Measurements from ENCODE around the gene EPHA4. TPM values are rescaled to one million over a fixed set of nuclear protein-coding genes. Genes with fewer than 3 reads are reported as not detected.

Gene EPHA4
- total RNA-seq, 2 donors from 2014 or later = 8.9 to 17.1 TPM

- intact Hi-C loops (cut with DNase I) = no loop called here
- Histone ChIP-seq H3K27ac (no peak overlapping the region), H3K36me3 (no peaks in the 10 kb centered on the region), H3K9ac (ENCODE audit: low read depth in 2 of 2, low read length in 2 of 2) (no peak overlapping the region), H3K9me3 (no peaks in the 10 kb centered on the region), H3K27me3 (no peaks in the 10 kb centered on the region), H3K4me3 (no peak overlapping the region), H3K4me1 (no peaks in the 10 kb centered on the region)
- no peak for TF ChIP-seq CTCF (IDR thresholded peaks at IDR 0.05)
- DNase-seq = no peak
Measured at GRCh38 chr2:221554769-221555493, 17.2 kb downstream of the EPHA4 start.

- Histone ChIP-seq H3K36me3 (no peaks in the 10 kb centered on the region), H3K4me1 (no peaks in the 10 kb centered on the region), H3K27me3 (no peaks in the 10 kb centered on the region), H3K4me3 (no peak overlapping the region), H3K9me3 (no peaks in the 10 kb centered on the region), H3K27ac (no peak overlapping the region), H3K9ac (ENCODE audit: low read depth in 2 of 2, low read length in 2 of 2) (no peak overlapping the region)
- DNase-seq = no peak
- TF ChIP-seq CTCF (IDR thresholded peaks at IDR 0.05) = no peak
- intact Hi-C loops (cut with DNase I) = no loop called here
Measured at GRCh38 chr2:221553333-221553732, 18.8 kb downstream of the EPHA4 start.

GRCh38 chr2:221552291-221552690 is 19.8 kb downstream of the EPHA4 start:
- Histone ChIP-seq H3K9me3 (no peaks in the 10 kb centered on the region), H3K9ac (ENCODE audit: low read depth in 2 of 2, low read length in 2 of 2) (no peak overlapping the region), H3K4me3 (no peak overlapping the region), H3K4me1 (no peaks in the 10 kb centered on the region), H3K27ac (no peak overlapping the region), H3K27me3 (no peaks in the 10 kb centered on the region), H3K36me3 (no peaks in the 10 kb centered on the region)
- DNase-seq = no peak
- TF ChIP-seq CTCF (IDR thresholded peaks at IDR 0.05) = no peak
- intact Hi-C loops (cut with DNase I) = no loop called here

- Histone ChIP-seq H3K9me3 (no peaks in the 10 kb centered on the region), H3K4me3 (no peak overlapping the region), H3K36me3 (no peaks in the 10 kb centered on the region), H3K27me3 (no peaks in the 10 kb centered on the region), H3K9ac (ENCODE audit: low read depth in 2 of 2, low read length in 2 of 2) (no peak overlapping the region), H3K4me1 (no peaks in the 10 kb centered on the region), H3K27ac (no peak overlapping the region)
- no peak for TF ChIP-seq CTCF (IDR thresholded peaks at IDR 0.05)
- intact Hi-C loops (cut with DNase I) = no loop called here
- no peak for DNase-seq
Measured at GRCh38 chr2:221551864-221552263, 20.2 kb downstream of the EPHA4 start.

- intact Hi-C loops (cut with DNase I) = no loop called here
- Histone ChIP-seq H3K27me3 (no peaks in the 10 kb centered on the region), H3K4me3 (no peak overlapping the region), H3K36me3 (no peaks in the 10 kb centered on the region), H3K4me1 (no peaks in the 10 kb centered on the region), H3K27ac (no peak overlapping the region), H3K9ac (ENCODE audit: low read depth in 2 of 2, low read length in 2 of 2) (no peak overlapping the region), H3K9me3 (no peaks in the 10 kb centered on the region)
- TF ChIP-seq CTCF (IDR thresholded peaks at IDR 0.05) = no peak
- DNase-seq = no peak
Measured at GRCh38 chr2:221549143-221549542, 23.0 kb downstream of the EPHA4 start.
